SK-N-MC (cell line): ENCODE measurements around the gene AAMP.

Experiments used
- EZH2 ChIP-seq: fragments of 200-600 bp; sonication (generic); IDR thresholded peaks from one replicate; pipeline ENCODE4 v1.6.1; 2017; ENCODE audit warnings: antibody characterized with exemption
- POLR2AphosphoS5 ChIP-seq: IDR thresholded peaks from 2 replicates; pipeline ENCODE4 v1.6.1; 2012; ENCODE audit warnings: mild to moderate bottlenecking, low read depth, low read length, borderline replicate concordance

DNA sequence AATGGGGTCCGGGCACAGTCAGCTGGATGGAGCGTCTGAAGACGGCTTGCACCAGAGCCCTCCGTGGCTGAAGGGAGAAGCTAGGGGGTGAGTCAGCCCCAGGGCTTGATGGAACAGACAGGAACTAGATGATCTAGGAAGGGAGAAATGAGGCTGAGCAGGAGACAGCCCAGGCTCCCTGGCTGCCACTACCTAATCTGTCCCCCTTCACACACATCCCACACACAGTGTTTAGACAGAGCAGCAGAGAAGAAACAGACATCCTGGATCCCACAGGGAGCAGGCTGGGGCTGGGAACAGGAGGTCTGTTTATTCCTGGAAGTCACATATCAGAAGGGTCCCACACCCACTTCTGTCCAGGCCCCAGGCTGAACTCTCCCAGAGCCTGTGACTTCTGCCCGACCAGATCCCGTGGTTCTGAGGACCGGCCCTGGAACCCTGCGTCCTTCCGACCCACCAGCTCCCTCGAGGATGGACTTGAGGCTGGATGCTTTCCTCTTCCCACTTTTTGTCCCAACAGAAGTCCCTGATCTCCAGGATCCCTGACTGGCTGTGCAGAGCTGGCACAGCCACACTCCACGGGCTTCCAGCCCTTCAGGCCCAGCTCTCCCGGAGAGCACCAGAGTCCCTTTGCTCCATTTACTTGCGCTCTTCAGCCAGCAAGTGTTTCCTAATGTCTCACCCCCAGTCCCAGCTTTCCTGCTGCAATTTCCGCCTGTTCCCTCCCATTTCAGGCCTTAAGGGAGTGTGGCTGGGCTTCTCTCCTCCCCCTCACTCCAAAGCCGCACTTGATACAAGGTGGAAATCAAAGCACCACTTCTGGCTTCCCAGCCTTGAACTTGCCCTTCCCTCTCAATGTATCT, 10.6 kb downstream of the AAMP start:
- TF ChIP-seq POLR2AphosphoS5 (no peak), EZH2 (no peak)
